Thyroid gland (tissue), 4 donors: Measurements from ENCODE around the gene KIF3B.

Source experiments
- POLR2A ChIP-seq, 2 donors: fragments of 450-650 bp; IDR thresholded peaks; one replicate each; pipeline ENCODE4 v1.6.1; 2017; ENCODE audit warnings: antibody characterized with exemption in 2 of 2, mild to moderate bottlenecking in 2 of 2, moderate library complexity in 1 of 2
- TF ChIP-seq, protein P1 (sequence below), 6 experiments: fragments of 200-600 bp in 3 of 6; fragments of 450-650 bp in 3 of 6; sonication (generic) in 3 of 6; IDR thresholded peaks; one replicate each; pipeline ENCODE4 v1.5.1; 2016 to 2019; ENCODE audit warnings: antibody characterized with exemption in 6 of 6, mild to moderate bottlenecking in 2 of 6, inconsistent platforms in 1 of 6, moderate library complexity in 1 of 6

DNA sequence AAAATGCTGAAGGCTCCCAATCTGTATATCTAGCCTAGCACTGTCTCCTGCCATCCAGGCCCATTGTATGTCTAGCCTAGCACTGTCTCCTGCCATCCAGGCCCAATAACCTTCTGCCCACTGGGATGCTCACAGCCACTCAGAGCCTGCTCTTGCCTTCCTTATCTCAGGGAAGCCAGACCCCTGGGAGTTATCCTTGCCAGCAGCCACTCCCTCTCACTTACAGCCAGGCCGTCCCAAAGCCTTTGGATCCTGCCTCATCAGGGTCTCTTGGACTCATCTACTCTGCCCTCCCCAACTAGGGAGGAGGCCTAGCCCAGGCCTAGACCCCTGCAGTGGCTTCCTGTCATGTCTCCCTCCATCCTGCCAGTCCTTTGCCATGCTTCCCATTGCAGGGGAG is 37.3 kb downstream of the KIF3B start:
- TF ChIP-seq, protein P1, sequence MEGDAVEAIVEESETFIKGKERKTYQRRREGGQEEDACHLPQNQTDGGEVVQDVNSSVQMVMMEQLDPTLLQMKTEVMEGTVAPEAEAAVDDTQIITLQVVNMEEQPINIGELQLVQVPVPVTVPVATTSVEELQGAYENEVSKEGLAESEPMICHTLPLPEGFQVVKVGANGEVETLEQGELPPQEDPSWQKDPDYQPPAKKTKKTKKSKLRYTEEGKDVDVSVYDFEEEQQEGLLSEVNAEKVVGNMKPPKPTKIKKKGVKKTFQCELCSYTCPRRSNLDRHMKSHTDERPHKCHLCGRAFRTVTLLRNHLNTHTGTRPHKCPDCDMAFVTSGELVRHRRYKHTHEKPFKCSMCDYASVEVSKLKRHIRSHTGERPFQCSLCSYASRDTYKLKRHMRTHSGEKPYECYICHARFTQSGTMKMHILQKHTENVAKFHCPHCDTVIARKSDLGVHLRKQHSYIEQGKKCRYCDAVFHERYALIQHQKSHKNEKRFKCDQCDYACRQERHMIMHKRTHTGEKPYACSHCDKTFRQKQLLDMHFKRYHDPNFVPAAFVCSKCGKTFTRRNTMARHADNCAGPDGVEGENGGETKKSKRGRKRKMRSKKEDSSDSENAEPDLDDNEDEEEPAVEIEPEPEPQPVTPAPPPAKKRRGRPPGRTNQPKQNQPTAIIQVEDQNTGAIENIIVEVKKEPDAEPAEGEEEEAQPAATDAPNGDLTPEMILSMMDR (IDR thresholded peaks at IDR 0.05): no peak
- TF ChIP-seq POLR2A (IDR thresholded peaks at IDR 0.05): no peak
